RWPE2 (cell line): Measurements from ENCODE around the gene POLE.

Experiments
- ATAC-seq: fragments of 200-7000 bp; cut with Tn5 transposase; 3 replicates; pipeline ENCODE4 v1.9.1; 2021; ENCODE audit warnings: low read depth
- DNase-seq: peaks from one replicate; pipeline ENCODE4 v3.0.0-alpha.2; 2020; ENCODE audit warnings: low spot score
- H3K27ac ChIP-seq: fragments of 450-650 bp; 2 replicates; pipeline ENCODE4 v1.5.1; 2017; ENCODE audit warnings: mild to moderate bottlenecking; ENCODE audit not compliant: poor library complexity, severe bottlenecking
- H3K27me3 ChIP-seq: fragments of 250-450 bp; sonication (Bioruptor Pico); 2 replicates; pipeline ENCODE4 v1.5.1; 2021; ENCODE audit warnings: mild to moderate bottlenecking, moderate library complexity; ENCODE audit not compliant: insufficient read depth, poor library complexity, severe bottlenecking
- H3K36me3 ChIP-seq: fragments of 250-450 bp; sonication (Bioruptor Pico); 2 replicates; pipeline ENCODE4 v1.5.1; 2020; ENCODE audit warnings: low read depth, mild to moderate bottlenecking, moderate library complexity
- H3K4me1 ChIP-seq: fragments of 250-450 bp; sonication (Bioruptor Pico); 2 replicates; pipeline ENCODE4 v1.5.1; 2021; ENCODE audit warnings: mild to moderate bottlenecking, moderate library complexity; ENCODE audit not compliant: insufficient read depth, poor library complexity, severe bottlenecking
- H3K4me3 ChIP-seq: fragments of 250-450 bp; sonication (Bioruptor Pico); 2 replicates; pipeline ENCODE4 v1.5.1; 2021; ENCODE audit warnings: mild to moderate bottlenecking, moderate library complexity; ENCODE audit not compliant: severe bottlenecking
- H3K9me3 ChIP-seq: fragments of 250-450 bp; sonication (Bioruptor Pico); 2 replicates; pipeline ENCODE4 v1.5.1; 2021; ENCODE audit warnings: mild to moderate bottlenecking, moderate library complexity; ENCODE audit not compliant: severe bottlenecking
- TF ChIP-seq, protein P1 (sequence below): fragments of 450-650 bp; IDR thresholded peaks from one replicate; pipeline ENCODE4 v1.5.1; 2017; ENCODE audit warnings: mild to moderate bottlenecking, moderate library complexity; ENCODE audit not compliant: poor library complexity, severe bottlenecking

The POLE gene

DNA sequence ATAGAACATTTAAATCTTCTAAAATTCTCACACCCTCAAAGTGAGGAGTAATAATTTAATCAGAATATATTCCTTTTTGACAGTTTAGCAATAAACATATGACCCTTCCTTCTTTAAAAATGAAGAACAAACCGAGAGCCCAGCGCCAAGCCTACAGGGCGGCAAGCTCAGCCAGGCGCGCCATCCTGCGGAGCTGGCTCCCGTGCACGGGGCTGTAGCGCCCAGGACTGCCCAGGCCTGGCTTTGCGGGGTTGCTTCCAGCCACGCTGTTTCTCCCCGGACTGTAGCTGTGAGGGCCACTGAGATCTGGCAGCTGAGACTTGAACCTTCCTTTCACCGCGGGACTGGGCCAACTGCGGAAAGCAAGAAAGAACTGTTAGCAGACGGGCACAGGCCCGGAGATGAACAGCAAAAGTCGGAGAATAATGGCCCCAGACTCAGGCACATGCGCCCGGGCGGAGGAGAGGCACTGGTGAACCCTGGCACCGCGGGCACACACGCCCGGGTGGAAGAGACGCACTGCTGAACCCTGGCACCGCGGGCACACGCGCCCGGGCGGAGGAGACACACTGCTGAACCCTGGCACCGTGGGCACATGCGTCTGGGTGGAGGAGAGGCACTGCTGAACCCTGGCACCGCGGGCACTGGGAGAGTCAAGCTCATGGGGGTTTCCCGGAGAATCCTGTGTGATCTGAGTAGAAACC lies 40.1 kb upstream of the POLE start:
- TF ChIP-seq, protein P1, sequence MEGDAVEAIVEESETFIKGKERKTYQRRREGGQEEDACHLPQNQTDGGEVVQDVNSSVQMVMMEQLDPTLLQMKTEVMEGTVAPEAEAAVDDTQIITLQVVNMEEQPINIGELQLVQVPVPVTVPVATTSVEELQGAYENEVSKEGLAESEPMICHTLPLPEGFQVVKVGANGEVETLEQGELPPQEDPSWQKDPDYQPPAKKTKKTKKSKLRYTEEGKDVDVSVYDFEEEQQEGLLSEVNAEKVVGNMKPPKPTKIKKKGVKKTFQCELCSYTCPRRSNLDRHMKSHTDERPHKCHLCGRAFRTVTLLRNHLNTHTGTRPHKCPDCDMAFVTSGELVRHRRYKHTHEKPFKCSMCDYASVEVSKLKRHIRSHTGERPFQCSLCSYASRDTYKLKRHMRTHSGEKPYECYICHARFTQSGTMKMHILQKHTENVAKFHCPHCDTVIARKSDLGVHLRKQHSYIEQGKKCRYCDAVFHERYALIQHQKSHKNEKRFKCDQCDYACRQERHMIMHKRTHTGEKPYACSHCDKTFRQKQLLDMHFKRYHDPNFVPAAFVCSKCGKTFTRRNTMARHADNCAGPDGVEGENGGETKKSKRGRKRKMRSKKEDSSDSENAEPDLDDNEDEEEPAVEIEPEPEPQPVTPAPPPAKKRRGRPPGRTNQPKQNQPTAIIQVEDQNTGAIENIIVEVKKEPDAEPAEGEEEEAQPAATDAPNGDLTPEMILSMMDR = no peak
- no peaks in the 10 kb centered on the region for H3K9me3 ChIP-seq
- H3K36me3 ChIP-seq = peaks cover 92% of the 10 kb centered on the region
- H3K27ac ChIP-seq = no peak overlapping the region
- ATAC-seq = no peak
- H3K4me3 ChIP-seq = no peak overlapping the region
- no peaks in the 10 kb centered on the region for H3K27me3 ChIP-seq
- no peak for DNase-seq
- no peaks in the 10 kb centered on the region for H3K4me1 ChIP-seq

DNA sequence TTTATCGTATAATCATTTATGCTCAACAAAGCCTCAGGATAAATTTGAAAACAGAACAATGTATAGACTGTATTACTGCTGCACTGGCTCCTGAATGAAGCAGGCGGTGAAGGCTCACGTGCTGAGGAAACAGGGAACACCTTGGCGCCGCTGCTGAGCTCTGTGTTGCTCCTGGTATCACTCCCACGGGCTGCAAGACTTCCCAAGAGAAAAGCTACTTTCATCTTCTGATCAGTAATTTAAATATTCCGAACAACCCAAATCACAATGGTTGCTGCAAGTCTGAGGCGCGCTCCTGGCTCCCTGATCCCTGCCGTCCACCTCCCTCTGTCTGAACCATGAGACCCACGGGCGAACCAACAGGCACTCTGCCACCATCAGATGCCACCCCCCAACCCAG lies 39.2 kb upstream of the POLE start:
- H3K4me1 ChIP-seq = no peaks in the 10 kb centered on the region
- TF ChIP-seq, protein P1 = no peak
- peaks cover 96% of the 10 kb centered on the region for H3K36me3 ChIP-seq
- H3K27ac ChIP-seq = no peak overlapping the region
- H3K4me3 ChIP-seq = no peak overlapping the region
- H3K27me3 ChIP-seq = no peaks in the 10 kb centered on the region
- ATAC-seq (no peak), DNase-seq (no peak)
- no peaks in the 10 kb centered on the region for H3K9me3 ChIP-seq

- no peak overlapping the region for H3K27ac ChIP-seq
- TF ChIP-seq, protein P1 = no peak
- no peak for DNase-seq
- no peaks in the 10 kb centered on the region for H3K9me3 ChIP-seq
- no peaks in the 10 kb centered on the region for H3K27me3 ChIP-seq
- H3K36me3 ChIP-seq = peaks cover 93% of the 10 kb centered on the region
- H3K4me3 ChIP-seq = no peak overlapping the region
- ATAC-seq = no peak
- H3K4me1 ChIP-seq = no peaks in the 10 kb centered on the region
These were observed 37.5 kb upstream of the POLE start for GRCh38 chr12:132724506-132725241.

DNA sequence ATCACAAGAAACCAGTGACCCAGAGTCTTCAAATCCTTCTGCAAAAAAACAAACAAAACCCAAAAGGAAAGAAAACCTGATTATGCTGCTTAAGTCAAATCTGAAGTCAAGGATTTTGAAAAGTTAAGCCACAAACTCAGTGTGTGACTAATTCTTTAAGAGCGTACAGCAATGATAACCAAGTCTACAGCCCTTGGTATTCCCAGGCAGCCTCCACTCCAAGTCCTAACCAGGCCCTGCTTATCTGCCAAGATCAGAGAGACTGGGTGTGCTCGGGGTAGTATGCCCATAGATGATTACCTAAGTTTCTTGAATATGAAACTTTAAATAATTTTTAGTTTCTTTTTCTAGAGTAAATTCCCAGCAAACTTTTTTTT lies 36.6 kb upstream of the POLE start:
- no peaks in the 10 kb centered on the region for H3K4me1 ChIP-seq
- no peaks in the 10 kb centered on the region for H3K9me3 ChIP-seq
- H3K36me3 ChIP-seq = peaks cover 97% of the 10 kb centered on the region
- ATAC-seq (no peak), DNase-seq (no peak)
- no peaks in the 10 kb centered on the region for H3K27me3 ChIP-seq
- no peak overlapping the region for H3K4me3 ChIP-seq
- TF ChIP-seq, protein P1 = no peak
- no peak overlapping the region for H3K27ac ChIP-seq
